ENCODE data around the gene ICOS. TPM values are rescaled to one million over a fixed set of nuclear protein-coding genes. Genes with fewer than 3 reads are reported as not detected.

Gene ICOS
- polyA plus RNA-seq, 1 donor from 2014 or later, result not detected

- no peak overlapping the region for H2AFZ ChIP-seq (ENCODE audit: low read depth, low read length)
- H3K36me3 ChIP-seq (ENCODE audit: insufficient read depth, low read length), result no peaks in the 10 kb centered on the region
- H3K9me2 ChIP-seq (ENCODE audit: insufficient read depth, low read length), result no peaks in the 10 kb centered on the region
- TF ChIP-seq EZH2 (IDR thresholded peaks at IDR 0.05; ENCODE audit: borderline replicate concordance, insufficient read depth, low read length, poor library complexity, severe bottlenecking) (no peak), POLR2AphosphoS5 (IDR thresholded peaks at IDR 0.05) (no peak), SMC3 (conservative IDR thresholded peaks at IDR 0.05; ENCODE audit: poor library complexity) (no peak), EP300 (conservative IDR thresholded peaks at IDR 0.05; ENCODE audit: poor library complexity, severe bottlenecking) (no peak), RAD21 (conservative IDR thresholded peaks at IDR 0.05) (no peak), REST (IDR thresholded peaks at IDR 0.05; ENCODE audit: borderline replicate concordance) (no peak), TAF1 (IDR thresholded peaks at IDR 0.05; ENCODE audit: low read depth) (no peak), MXI1 (conservative IDR thresholded peaks at IDR 0.05; ENCODE audit: poor library complexity, severe bottlenecking) (no peak)
- TF ChIP-seq, protein P1, sequence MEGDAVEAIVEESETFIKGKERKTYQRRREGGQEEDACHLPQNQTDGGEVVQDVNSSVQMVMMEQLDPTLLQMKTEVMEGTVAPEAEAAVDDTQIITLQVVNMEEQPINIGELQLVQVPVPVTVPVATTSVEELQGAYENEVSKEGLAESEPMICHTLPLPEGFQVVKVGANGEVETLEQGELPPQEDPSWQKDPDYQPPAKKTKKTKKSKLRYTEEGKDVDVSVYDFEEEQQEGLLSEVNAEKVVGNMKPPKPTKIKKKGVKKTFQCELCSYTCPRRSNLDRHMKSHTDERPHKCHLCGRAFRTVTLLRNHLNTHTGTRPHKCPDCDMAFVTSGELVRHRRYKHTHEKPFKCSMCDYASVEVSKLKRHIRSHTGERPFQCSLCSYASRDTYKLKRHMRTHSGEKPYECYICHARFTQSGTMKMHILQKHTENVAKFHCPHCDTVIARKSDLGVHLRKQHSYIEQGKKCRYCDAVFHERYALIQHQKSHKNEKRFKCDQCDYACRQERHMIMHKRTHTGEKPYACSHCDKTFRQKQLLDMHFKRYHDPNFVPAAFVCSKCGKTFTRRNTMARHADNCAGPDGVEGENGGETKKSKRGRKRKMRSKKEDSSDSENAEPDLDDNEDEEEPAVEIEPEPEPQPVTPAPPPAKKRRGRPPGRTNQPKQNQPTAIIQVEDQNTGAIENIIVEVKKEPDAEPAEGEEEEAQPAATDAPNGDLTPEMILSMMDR (IDR thresholded peaks at IDR 0.05; ENCODE audit: poor library complexity, severe bottlenecking), result no peak
- H3K79me2 ChIP-seq (replicated peaks; ENCODE audit: insufficient read depth, low read length), result no peaks in the 10 kb centered on the region
- H3K27ac ChIP-seq (ENCODE audit: low read length), result no peak overlapping the region
- H4K20me1 ChIP-seq (ENCODE audit: insufficient read depth), result no peaks in the 10 kb centered on the region
- H3K9ac ChIP-seq (ENCODE audit: low read length), result no peak overlapping the region
- H3K4me3 ChIP-seq (ENCODE audit: low read length), result no peak overlapping the region
- no peaks in the 10 kb centered on the region for H3K9me3 ChIP-seq (ENCODE audit: low read length)
- H3K4me2 ChIP-seq (ENCODE audit: low read length), result no peak overlapping the region
- H3K27me3 ChIP-seq (ENCODE audit: insufficient read depth, low read depth, low read length), result no peaks in the 10 kb centered on the region
- H3F3A ChIP-seq (ENCODE audit: insufficient read depth, low read length, poor library complexity, severe bottlenecking), result no peaks in the 10 kb centered on the region
These were observed 12.7 kb downstream of the ICOS start for GRCh38 chr2:203949228-203949627.

DNA sequence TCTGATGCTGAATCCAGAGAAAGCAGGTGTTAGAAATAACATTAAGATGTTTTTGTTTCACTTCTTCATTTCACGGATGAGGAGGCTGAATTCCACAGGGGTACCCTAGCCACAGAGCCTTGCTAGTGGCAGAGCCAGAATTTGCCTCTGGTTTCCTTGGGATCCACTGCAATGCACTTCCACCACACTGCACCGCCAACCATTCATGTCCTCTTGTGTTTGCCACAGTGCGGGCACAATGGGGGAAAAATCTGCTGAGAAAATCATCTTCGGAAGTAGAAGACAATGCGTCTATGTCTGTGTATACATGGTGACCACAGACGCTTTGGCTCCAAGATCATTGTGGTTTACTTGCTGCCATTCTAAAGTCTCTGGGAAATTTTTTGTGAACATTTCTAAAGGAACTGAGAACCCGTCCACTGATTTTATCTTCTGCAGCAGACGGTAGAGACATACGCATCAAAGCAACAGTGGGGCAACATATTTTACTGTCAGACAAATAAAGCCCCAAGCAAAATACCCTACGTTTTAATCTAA lies 14.9 kb downstream of the ICOS start:
- H3K9ac ChIP-seq (ENCODE audit: low read length), result no peak overlapping the region
- H3K27me3 ChIP-seq (ENCODE audit: insufficient read depth, low read depth, low read length), result no peaks in the 10 kb centered on the region
- H3K9me3 ChIP-seq (ENCODE audit: low read length), result no peaks in the 10 kb centered on the region
- no peak overlapping the region for H3K4me2 ChIP-seq (ENCODE audit: low read length)
- no peaks in the 10 kb centered on the region for H4K20me1 ChIP-seq (ENCODE audit: insufficient read depth)
- no peaks in the 10 kb centered on the region for H3K9me2 ChIP-seq (ENCODE audit: insufficient read depth, low read length)
- H2AFZ ChIP-seq (ENCODE audit: low read depth, low read length), result no peak overlapping the region
- H3K79me2 ChIP-seq (replicated peaks; ENCODE audit: insufficient read depth, low read length), result no peaks in the 10 kb centered on the region
- H3K27ac ChIP-seq (ENCODE audit: low read length), result no peak overlapping the region
- TF ChIP-seq REST (IDR thresholded peaks at IDR 0.05; ENCODE audit: borderline replicate concordance) (no peak), EP300 (conservative IDR thresholded peaks at IDR 0.05; ENCODE audit: poor library complexity, severe bottlenecking) (no peak), SMC3 (conservative IDR thresholded peaks at IDR 0.05; ENCODE audit: poor library complexity) (no peak), EZH2 (IDR thresholded peaks at IDR 0.05; ENCODE audit: borderline replicate concordance, insufficient read depth, low read length, poor library complexity, severe bottlenecking) (no peak), RAD21 (conservative IDR thresholded peaks at IDR 0.05) (no peak), MXI1 (conservative IDR thresholded peaks at IDR 0.05; ENCODE audit: poor library complexity, severe bottlenecking) (no peak), TAF1 (IDR thresholded peaks at IDR 0.05; ENCODE audit: low read depth) (no peak), POLR2AphosphoS5 (IDR thresholded peaks at IDR 0.05) (no peak)
- TF ChIP-seq, protein P1 (IDR thresholded peaks at IDR 0.05; ENCODE audit: poor library complexity, severe bottlenecking), result no peak
- no peak overlapping the region for H3K4me3 ChIP-seq (ENCODE audit: low read length)
- no peaks in the 10 kb centered on the region for H3K36me3 ChIP-seq (ENCODE audit: insufficient read depth, low read length)
- H3F3A ChIP-seq (ENCODE audit: insufficient read depth, low read length, poor library complexity, severe bottlenecking), result no peaks in the 10 kb centered on the region
